Heart left ventricle (tissue), 16 donors: ENCODE data around the gene SEPTIN5. TPM values are rescaled to one million over a fixed set of nuclear protein-coding genes. Genes with fewer than 3 reads are reported as not detected.

Experiments used
- ATAC-seq, 4 donors: fragments of 200-7000 bp; cut with Tn5 transposase; one replicate each; pipeline ENCODE4 v1.9.1; 2020 to 2022; ENCODE audit warnings: moderate library complexity in 4 of 4, mild to moderate bottlenecking in 3 of 4, moderate number of reproducible peaks in 1 of 4
- DNase-seq, 5 donors: peaks; one replicate each; pipeline ENCODE4 v3.0.0-alpha.2; 2020
- H3K27ac ChIP-seq, 12 donors: fragments of 200-600 bp; sonication (generic) in 4 of 12; one replicate each; pipeline versions ENCODE4 v1.5.0 to v1.8.0; 2016 to 2022; ENCODE audit warnings: mild to moderate bottlenecking in 2 of 12
- H3K27me3 ChIP-seq, 9 donors: fragments of 200-600 bp; sonication (generic) in 2 of 9; one replicate each; pipeline versions ENCODE4 v1.5.1 to v1.8.0; 2016 to 2022; ENCODE audit warnings: mild to moderate bottlenecking in 3 of 9
- H3K36me3 ChIP-seq, 9 donors: fragments of 200-600 bp; sonication (generic) in 2 of 9; one replicate each; pipeline versions ENCODE4 v1.5.0 to v1.8.0; 2018 to 2022; ENCODE audit warnings: mild to moderate bottlenecking in 2 of 9
- H3K4me1 ChIP-seq, 12 donors: fragments of 200-600 bp; sonication (generic) in 4 of 12; one replicate each; pipeline versions ENCODE4 v1.5.0 to v1.8.0; 2016 to 2022; ENCODE audit warnings: mild to moderate bottlenecking in 3 of 12
- H3K4me3 ChIP-seq, 12 donors: fragments of 200-600 bp; sonication (generic) in 4 of 12; one replicate each; pipeline versions ENCODE4 v1.5.0 to v1.8.0; 2017 to 2022; ENCODE audit warnings: mild to moderate bottlenecking in 9 of 12, moderate library complexity in 4 of 12
- H3K9me3 ChIP-seq, 12 donors: fragments of 200-600 bp; sonication (generic) in 4 of 12; one replicate each; pipeline versions ENCODE4 v1.5.0 to v1.8.0; 2016 to 2022; ENCODE audit warnings: mild to moderate bottlenecking in 1 of 12
- POLR2A ChIP-seq, 2 donors: fragments of 450-650 bp; IDR thresholded peaks; one replicate each; pipeline ENCODE4 v1.6.1; 2017; ENCODE audit warnings: antibody characterized with exemption in 2 of 2, mild to moderate bottlenecking in 2 of 2, moderate library complexity in 2 of 2
- WGBS, 4 donors: extraction: QIAGEN DNeasy Blood & Tissue Kit in 2 of 4; methylation state at CpG; one replicate each; pipeline versions ENCODE4 v1.1.5 to v1.1.7; 2013 to 2018; 5-methylcytosine and 5-hydroxymethylcytosine counted together
- intact Hi-C, 10 donors: fragments of 100-400 bp; cut with DNase I; formaldehyde crosslinking; loops; one replicate each; pipeline versions ENCODE4 v1.11.1 to v1.14.2; 2022
- polyA plus RNA-seq, 2 donors: library from polyadenylated mRNA; stranded (reverse); fragments of 200-250 nt; gene quantifications; one replicate each; pipeline ENCODE4 v1.2.3, GENCODE V29; 2013
- total RNA-seq, 9 donors: library from RNA; depleted of rRNA in 2 of 9; stranded (reverse); fragments of >200 nt in 2 of 9; fragmentation: NEBNext Ultra II Directional in 3 of 9; extraction: Animal tissue kit (Norgen Biotek cat#: 25700) in 3 of 9; gene quantifications; one replicate each; pipeline versions ENCODE4 v1.1.0 to v1.2.4, GENCODE V29; 2016 to 2023
- TF ChIP-seq, protein P1 (sequence below), 12 donors: fragments of 200-600 bp; sonication (generic) in 4 of 12; IDR thresholded peaks; one replicate each; pipeline versions ENCODE4 v1.5.0 to v1.8.0; 2018 to 2022; ENCODE audit warnings: antibody characterized with exemption in 12 of 12, mild to moderate bottlenecking in 5 of 12
- donor health status: ischemic (EF 13 %, LVEDD 7.1; RV severe dilation, severe dysfunction).
- donor health status: healthy with polysubstance abuse.
- donor health status: DM: no; HTN: yes; CAD: no.
- donor health status: DM: no; HTN: no; CAD: no.
- donor health status: ischemic (EF 25% LVEDD 6.9; RV normal size, moderate dysfunction).
- donor health status: ischemic (EF 25% LVEDD 5.7; RV mildly dilated, moderate dysfunction).
- donor health status: healthy.
- donor health status: DM: yes; HTN: yes; CAD: no.
- donor health status: ischemic (EF 35%, LVEDD 5.7; RV mildly dilated, moderate dysfunction).
- donor health status: nonischemic (EF 11% LVEDD 7.7; RV severe dilation, severe dysfunction).
- donor health status: DM: yes; HTN: yes; CAD: no.
- donor health status: PGD.
- donor health status: ischemic (EF 29% LVEDD 5.4; RV normal size, mild dysfunction).
- donor health status: nonischemic (EF 23%, LVEDD 6.1; RV moderate dilation, normal function).

Gene SEPTIN5
- total and polyA plus RNA-seq, 11 donors = 75.7 to 272 (median 127) TPM

DNA sequence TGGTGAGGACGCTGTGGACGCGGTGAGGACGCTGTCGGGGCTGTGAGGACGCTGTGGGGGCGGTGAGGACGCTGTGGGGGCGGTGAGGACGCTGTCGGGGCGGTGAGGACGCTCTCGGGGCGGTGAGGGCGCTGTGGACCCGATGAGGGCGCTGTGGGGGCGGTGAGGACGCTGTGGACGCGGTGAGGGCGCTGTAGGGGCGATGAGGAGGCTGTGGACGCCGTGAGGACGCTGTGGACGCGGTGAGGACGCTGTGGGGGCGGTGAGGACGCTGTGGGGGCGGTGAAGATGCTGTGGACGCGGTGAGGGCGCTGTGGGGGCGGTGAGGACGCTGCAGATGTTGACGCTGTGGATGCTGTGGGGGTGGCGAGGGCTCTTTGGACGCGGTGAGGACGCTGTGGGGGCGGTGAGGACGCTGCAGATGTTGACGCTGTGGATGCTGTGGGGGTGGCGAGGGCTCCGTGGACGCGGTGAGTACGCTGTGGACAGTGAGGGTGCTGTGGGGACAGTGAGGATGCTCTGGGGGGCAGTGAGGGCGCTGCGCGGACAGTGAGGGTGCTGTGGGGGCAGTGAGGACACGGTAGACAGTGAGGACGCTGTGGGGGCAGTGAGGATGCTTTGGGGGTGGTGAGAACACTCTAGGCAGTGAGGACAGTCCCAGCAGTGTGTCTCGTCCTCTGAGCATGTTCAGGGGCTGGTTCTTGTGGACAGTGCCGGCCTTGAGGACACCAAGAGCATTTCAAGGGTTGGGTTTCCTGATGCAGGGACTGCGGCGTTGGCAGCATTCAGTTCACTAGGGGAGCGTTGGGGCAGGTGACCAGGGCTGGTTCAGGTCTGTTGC, 13.2 kb downstream of the SEPTIN5 start:
- H3K9me3 ChIP-seq = no peaks in the 10 kb centered on the region
- peaks cover 0 to 31% (median 19%) of the 10 kb centered on the region in 12 donors for H3K4me1 ChIP-seq
- intact Hi-C loops = no loop called here
- no peak for ATAC-seq
- H3K4me3 ChIP-seq = no peak overlapping the region
- peaks cover 0 to 22% (median 5%) of the 10 kb centered on the region in 9 donors for H3K27me3 ChIP-seq
- 58 to 67% (median 63%) methylated on average over 60 to 61 of the region's 61 CpGs for WGBS, 4 donors
- peaks cover 0 to 3% (median 0%) of the 10 kb centered on the region in 9 donors for H3K36me3 ChIP-seq
- H3K27ac ChIP-seq = no peak overlapping the region
- TF ChIP-seq, protein P1, sequence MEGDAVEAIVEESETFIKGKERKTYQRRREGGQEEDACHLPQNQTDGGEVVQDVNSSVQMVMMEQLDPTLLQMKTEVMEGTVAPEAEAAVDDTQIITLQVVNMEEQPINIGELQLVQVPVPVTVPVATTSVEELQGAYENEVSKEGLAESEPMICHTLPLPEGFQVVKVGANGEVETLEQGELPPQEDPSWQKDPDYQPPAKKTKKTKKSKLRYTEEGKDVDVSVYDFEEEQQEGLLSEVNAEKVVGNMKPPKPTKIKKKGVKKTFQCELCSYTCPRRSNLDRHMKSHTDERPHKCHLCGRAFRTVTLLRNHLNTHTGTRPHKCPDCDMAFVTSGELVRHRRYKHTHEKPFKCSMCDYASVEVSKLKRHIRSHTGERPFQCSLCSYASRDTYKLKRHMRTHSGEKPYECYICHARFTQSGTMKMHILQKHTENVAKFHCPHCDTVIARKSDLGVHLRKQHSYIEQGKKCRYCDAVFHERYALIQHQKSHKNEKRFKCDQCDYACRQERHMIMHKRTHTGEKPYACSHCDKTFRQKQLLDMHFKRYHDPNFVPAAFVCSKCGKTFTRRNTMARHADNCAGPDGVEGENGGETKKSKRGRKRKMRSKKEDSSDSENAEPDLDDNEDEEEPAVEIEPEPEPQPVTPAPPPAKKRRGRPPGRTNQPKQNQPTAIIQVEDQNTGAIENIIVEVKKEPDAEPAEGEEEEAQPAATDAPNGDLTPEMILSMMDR (IDR thresholded peaks at IDR 0.05) = no peak
- TF ChIP-seq POLR2A (IDR thresholded peaks at IDR 0.05) = no peak
- DNase-seq = no peak

DNA sequence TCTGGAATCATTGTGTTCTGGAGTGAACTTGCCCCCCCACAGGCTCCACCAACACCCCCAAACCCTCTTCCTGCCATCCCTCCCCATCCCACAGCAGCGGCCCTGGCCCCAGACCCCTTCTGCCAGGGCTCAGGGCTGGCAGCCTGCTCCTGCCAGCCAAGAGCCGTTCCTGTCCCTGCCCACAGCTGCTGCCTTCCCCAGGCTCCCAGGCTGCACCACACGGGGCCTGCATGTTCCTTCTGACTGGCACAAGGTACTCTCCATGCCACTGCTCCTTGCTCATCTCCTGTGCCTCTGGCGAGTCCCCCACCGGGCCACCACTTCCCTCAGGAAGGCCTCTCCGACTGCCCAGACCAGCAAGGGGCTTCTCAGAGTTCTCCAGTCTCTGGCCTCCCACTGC, 14.0 kb downstream of the SEPTIN5 start:
- no peaks in the 10 kb centered on the region for H3K9me3 ChIP-seq
- peaks cover 0 to 24% (median 12%) of the 10 kb centered on the region in 12 donors for H3K4me1 ChIP-seq
- intact Hi-C loops = no loop called here
- ATAC-seq = no peak
- TF ChIP-seq, protein P1 (IDR thresholded peaks at IDR 0.05) = no peak
- no peak for TF ChIP-seq POLR2A (IDR thresholded peaks at IDR 0.05)
- H3K4me3 ChIP-seq = no peak overlapping the region
- H3K27me3 ChIP-seq = peaks cover 0 to 14% (median 5%) of the 10 kb centered on the region in 9 donors
- no peak for DNase-seq
- no peaks in the 10 kb centered on the region for H3K36me3 ChIP-seq
- no peak overlapping the region for H3K27ac ChIP-seq
- WGBS, 4 donors = 46 to 74% (median 67%) methylated on average over 5 to 6 of the region's 6 CpGs

- Histone ChIP-seq H3K9me3 (no peaks in the 10 kb centered on the region), H3K4me3 (no peak overlapping the region), H3K27ac (no peak overlapping the region), H3K4me1 (peaks cover 0 to 18% (median 8%) of the 10 kb centered on the region in 12 donors), H3K36me3 (no peaks in the 10 kb centered on the region), H3K27me3 (peaks cover 0 to 9% (median under 1%) of the 10 kb centered on the region in 9 donors)
- no peak for ATAC-seq
- intact Hi-C loops = no loop called here
- WGBS, 4 donors = 74 to 87% (median 79%) methylated on average over 5 to 10 of the region's 10 CpGs; no CpG with 5 or more reads in 1 of the 4 donors
- no peak for DNase-seq
- TF ChIP-seq, protein P1 (IDR thresholded peaks at IDR 0.05) = no peak
- no peak for TF ChIP-seq POLR2A (IDR thresholded peaks at IDR 0.05)
Observed at GRCh38 chr22:19728836-19729235, 14.5 kb downstream of the SEPTIN5 start.

DNA sequence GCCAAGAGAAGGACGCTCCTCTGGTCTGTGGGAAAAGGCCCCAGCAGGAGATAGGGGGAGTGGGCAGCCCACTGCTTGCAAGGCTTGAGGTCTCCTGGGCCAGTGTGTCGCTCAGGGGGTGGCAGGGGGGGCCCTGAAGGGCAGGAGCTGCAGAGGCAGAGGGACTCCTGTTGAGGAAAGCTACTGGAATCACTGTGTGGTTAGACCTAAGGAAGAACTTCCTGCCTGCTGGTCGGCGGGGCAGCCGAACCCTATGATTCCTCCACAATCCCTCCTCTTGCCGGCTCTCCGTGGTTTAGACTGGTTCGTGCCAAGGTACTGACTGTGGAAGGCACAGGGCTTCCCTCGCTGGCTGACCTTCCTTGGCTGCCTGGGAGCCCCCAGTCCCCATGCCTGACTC, 15.2 kb downstream of the SEPTIN5 start:
- Histone ChIP-seq H3K27ac (no peak overlapping the region), H3K27me3 (peaks cover 0 to 3% (median 0%) of the 10 kb centered on the region in 9 donors), H3K36me3 (no peaks in the 10 kb centered on the region), H3K4me1 (peaks cover 0 to 11% (median 8%) of the 10 kb centered on the region in 12 donors), H3K9me3 (no peaks in the 10 kb centered on the region), H3K4me3 (no peak overlapping the region)
- TF ChIP-seq POLR2A (IDR thresholded peaks at IDR 0.05) = no peak
- TF ChIP-seq, protein P1 (IDR thresholded peaks at IDR 0.05) = no peak
- DNase-seq = no peak
- intact Hi-C loops = no loop called here
- WGBS, 4 donors = 81 to 86% (median 82%) methylated on average over 9 of the region's 9 CpGs
- ATAC-seq = no peak
